WTC11 (cell line): ENCODE results near the gene BECN2. TPM values are rescaled to one million over a fixed set of nuclear protein-coding genes. Genes with fewer than 3 reads are reported as not detected.

Experiments used
- ATAC-seq: fragments of 200-7000 bp; cut with Tn5 transposase; 2 replicates; pipeline ENCODE4 v1.10.0; 2021; ENCODE audit warnings: mild to moderate bottlenecking, moderate library complexity
- CTCF ChIA-PET: fragments of 300-600 bp; sonication (Branson Sonifier 250); formaldehyde crosslinking; loops from one replicate; lab custom pipeline; 2021; ENCODE audit warnings: antibody characterized with exemption; lab: Charles Lee
- POLR2A ChIA-PET: fragments of 350-600 bp; sonication (Branson Sonifier 250); formaldehyde crosslinking; loops from one replicate; lab custom pipeline; 2021; ENCODE audit warnings: antibody characterized with exemption; lab: Charles Lee
- DNase-seq: peaks from one replicate; pipeline ENCODE4 v3.0.0; 2021; ENCODE audit warnings: low spot score
- H3K27ac Mint-ChIP-seq: 2 replicates; pipeline ENCODE4 v1.8.0; 2021; ENCODE audit warnings: mixed read lengths
- H3K27me3 Mint-ChIP-seq: 2 replicates; pipeline ENCODE4 v1.8.0; 2021; ENCODE audit warnings: low read depth, mild to moderate bottlenecking, moderate library complexity, mixed read lengths
- H3K36me3 Mint-ChIP-seq: 2 replicates; pipeline ENCODE4 v1.8.0; 2021; ENCODE audit warnings: mixed read lengths
- H3K4me1 Mint-ChIP-seq: 2 replicates; pipeline ENCODE4 v1.8.0; 2022; ENCODE audit warnings: mixed read lengths
- H3K4me3 Mint-ChIP-seq: 2 replicates; pipeline ENCODE4 v1.8.0; 2021; ENCODE audit warnings: mild to moderate bottlenecking, moderate library complexity, mixed read lengths
- H3K9me3 Mint-ChIP-seq: 2 replicates; pipeline ENCODE4 v1.8.0; 2021; ENCODE audit warnings: mixed read lengths
- ESRRA ChIP-seq: sonication (generic); formaldehyde crosslinking; IDR thresholded peaks from 2 replicates; pipeline ENCODE4 v1.8.1; 2022; ENCODE audit warnings: mild to moderate bottlenecking, missing genetic modification reagents, borderline replicate concordance
- ETV6 ChIP-seq: sonication (generic); formaldehyde crosslinking; IDR thresholded peaks from 2 replicates; pipeline ENCODE4 v1.8.1; 2022; ENCODE audit warnings: mild to moderate bottlenecking, missing genetic modification reagents
- FOXK1 ChIP-seq: sonication (generic); formaldehyde crosslinking; IDR thresholded peaks from 2 replicates; pipeline ENCODE4 v1.8.0; 2022; ENCODE audit warnings: mild to moderate bottlenecking, moderate library complexity, missing genetic modification reagents
- GABPB1 ChIP-seq: sonication (generic); formaldehyde crosslinking; IDR thresholded peaks from 2 replicates; pipeline ENCODE4 v1.8.1; 2023; ENCODE audit warnings: mild to moderate bottlenecking, missing genetic modification reagents
- IRF2 ChIP-seq: sonication (generic); formaldehyde crosslinking; IDR thresholded peaks from 2 replicates; pipeline ENCODE4 v1.8.0; 2022; ENCODE audit warnings: low read depth, missing genetic modification reagents, borderline replicate concordance
- OVOL2 ChIP-seq: fragments of 250-450 bp; sonication (Bioruptor Pico); IDR thresholded peaks from 2 replicates; pipeline ENCODE4 v1.9.0; 2021; ENCODE audit warnings: mild to moderate bottlenecking, borderline replicate concordance
- TCF7 ChIP-seq: sonication (generic); formaldehyde crosslinking; IDR thresholded peaks from 2 replicates; pipeline ENCODE4 v1.8.0; 2022; ENCODE audit warnings: mild to moderate bottlenecking, low read depth, missing genetic modification reagents, moderate library complexity
- ZBTB21 ChIP-seq: sonication (generic); formaldehyde crosslinking; IDR thresholded peaks from 2 replicates; pipeline ENCODE4 v1.8.1; 2023; ENCODE audit warnings: mild to moderate bottlenecking, missing genetic modification reagents, borderline replicate concordance
- total RNA-seq: library from RNA; stranded (reverse); gene quantifications from 3 replicates; pipeline ENCODE4 v1.2.3, GENCODE V29; 2021
- TF ChIP-seq, protein P1 (sequence below): sonication (generic); formaldehyde crosslinking; IDR thresholded peaks from 2 replicates; pipeline ENCODE4 v1.8.1; 2022; ENCODE audit warnings: mild to moderate bottlenecking, missing genetic modification reagents, moderate library complexity, borderline replicate concordance
- TF ChIP-seq, protein P2 (sequence below): sonication (generic); formaldehyde crosslinking; IDR thresholded peaks from 2 replicates; pipeline ENCODE4 v1.8.0; 2022; ENCODE audit warnings: mild to moderate bottlenecking, missing genetic modification reagents
- TF ChIP-seq, protein P3 (sequence below): fragments of 250-450 bp; sonication (Bioruptor Pico); IDR thresholded peaks from 2 replicates; pipeline ENCODE4 v1.9.0; 2021; ENCODE audit warnings: mild to moderate bottlenecking, borderline replicate concordance
- TF ChIP-seq, protein P4 (sequence below): fragments of 250-450 bp; sonication (Bioruptor Pico); IDR thresholded peaks from 2 replicates; pipeline ENCODE4 v1.8.0; 2021; ENCODE audit warnings: mild to moderate bottlenecking
- TF ChIP-seq, protein P5 (sequence below): sonication (generic); formaldehyde crosslinking; IDR thresholded peaks from 2 replicates; pipeline ENCODE4 v1.8.1; 2022; ENCODE audit warnings: missing genetic modification reagents, borderline replicate concordance
- TF ChIP-seq, protein P6 (sequence below): sonication (generic); formaldehyde crosslinking; IDR thresholded peaks from 2 replicates; pipeline ENCODE4 v1.8.0; 2022; ENCODE audit warnings: mild to moderate bottlenecking, missing genetic modification reagents
- TF ChIP-seq, protein P7 (sequence below): fragments of 250-450 bp; sonication (Bioruptor Pico); IDR thresholded peaks from 2 replicates; pipeline ENCODE4 v2.1.2; 2022; ENCODE audit warnings: mild to moderate bottlenecking, moderate library complexity

The BECN2 gene
- total RNA-seq, 1 experiment from 2014 or later, result not detected

DNA sequence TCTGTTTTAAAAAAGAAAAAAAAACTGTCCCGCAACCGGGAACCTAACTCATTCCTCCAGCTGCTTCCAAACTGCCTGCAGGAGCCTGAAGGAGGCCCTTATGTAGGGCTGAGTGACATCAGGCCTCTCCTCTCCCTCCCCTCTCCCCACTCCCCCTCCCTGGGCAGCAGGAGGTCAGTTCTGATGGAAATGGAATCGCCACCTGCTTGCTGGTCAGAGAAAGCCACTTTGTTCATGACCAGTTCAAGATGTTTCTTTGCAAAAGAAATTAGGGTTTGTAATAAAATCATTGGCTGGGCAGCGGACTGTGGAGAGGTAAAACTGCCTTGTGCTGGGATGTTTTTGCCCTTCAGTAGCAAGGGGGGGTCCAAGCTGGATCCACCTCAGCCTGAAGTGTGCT is 41.5 kb downstream of the BECN2 start, which contains the start of gene MAP1LC3C (continued):
- TF ChIP-seq, protein P1, sequence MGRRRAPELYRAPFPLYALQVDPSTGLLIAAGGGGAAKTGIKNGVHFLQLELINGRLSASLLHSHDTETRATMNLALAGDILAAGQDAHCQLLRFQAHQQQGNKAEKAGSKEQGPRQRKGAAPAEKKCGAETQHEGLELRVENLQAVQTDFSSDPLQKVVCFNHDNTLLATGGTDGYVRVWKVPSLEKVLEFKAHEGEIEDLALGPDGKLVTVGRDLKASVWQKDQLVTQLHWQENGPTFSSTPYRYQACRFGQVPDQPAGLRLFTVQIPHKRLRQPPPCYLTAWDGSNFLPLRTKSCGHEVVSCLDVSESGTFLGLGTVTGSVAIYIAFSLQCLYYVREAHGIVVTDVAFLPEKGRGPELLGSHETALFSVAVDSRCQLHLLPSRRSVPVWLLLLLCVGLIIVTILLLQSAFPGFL, result no peak
- TF ChIP-seq, protein P2, sequence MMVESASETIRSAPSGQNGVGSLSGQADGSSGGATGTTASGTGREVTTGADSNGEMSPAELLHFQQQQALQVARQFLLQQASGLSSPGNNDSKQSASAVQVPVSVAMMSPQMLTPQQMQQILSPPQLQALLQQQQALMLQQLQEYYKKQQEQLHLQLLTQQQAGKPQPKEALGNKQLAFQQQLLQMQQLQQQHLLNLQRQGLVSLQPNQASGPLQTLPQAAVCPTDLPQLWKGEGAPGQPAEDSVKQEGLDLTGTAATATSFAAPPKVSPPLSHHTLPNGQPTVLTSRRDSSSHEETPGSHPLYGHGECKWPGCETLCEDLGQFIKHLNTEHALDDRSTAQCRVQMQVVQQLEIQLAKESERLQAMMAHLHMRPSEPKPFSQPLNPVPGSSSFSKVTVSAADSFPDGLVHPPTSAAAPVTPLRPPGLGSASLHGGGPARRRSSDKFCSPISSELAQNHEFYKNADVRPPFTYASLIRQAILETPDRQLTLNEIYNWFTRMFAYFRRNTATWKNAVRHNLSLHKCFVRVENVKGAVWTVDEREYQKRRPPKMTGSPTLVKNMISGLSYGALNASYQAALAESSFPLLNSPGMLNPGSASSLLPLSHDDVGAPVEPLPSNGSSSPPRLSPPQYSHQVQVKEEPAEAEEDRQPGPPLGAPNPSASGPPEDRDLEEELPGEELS (CRISPR knock-in tag), result no peak
- no peak for TF ChIP-seq ZBTB21 (CRISPR knock-in tag)
- TF ChIP-seq, protein P3, sequence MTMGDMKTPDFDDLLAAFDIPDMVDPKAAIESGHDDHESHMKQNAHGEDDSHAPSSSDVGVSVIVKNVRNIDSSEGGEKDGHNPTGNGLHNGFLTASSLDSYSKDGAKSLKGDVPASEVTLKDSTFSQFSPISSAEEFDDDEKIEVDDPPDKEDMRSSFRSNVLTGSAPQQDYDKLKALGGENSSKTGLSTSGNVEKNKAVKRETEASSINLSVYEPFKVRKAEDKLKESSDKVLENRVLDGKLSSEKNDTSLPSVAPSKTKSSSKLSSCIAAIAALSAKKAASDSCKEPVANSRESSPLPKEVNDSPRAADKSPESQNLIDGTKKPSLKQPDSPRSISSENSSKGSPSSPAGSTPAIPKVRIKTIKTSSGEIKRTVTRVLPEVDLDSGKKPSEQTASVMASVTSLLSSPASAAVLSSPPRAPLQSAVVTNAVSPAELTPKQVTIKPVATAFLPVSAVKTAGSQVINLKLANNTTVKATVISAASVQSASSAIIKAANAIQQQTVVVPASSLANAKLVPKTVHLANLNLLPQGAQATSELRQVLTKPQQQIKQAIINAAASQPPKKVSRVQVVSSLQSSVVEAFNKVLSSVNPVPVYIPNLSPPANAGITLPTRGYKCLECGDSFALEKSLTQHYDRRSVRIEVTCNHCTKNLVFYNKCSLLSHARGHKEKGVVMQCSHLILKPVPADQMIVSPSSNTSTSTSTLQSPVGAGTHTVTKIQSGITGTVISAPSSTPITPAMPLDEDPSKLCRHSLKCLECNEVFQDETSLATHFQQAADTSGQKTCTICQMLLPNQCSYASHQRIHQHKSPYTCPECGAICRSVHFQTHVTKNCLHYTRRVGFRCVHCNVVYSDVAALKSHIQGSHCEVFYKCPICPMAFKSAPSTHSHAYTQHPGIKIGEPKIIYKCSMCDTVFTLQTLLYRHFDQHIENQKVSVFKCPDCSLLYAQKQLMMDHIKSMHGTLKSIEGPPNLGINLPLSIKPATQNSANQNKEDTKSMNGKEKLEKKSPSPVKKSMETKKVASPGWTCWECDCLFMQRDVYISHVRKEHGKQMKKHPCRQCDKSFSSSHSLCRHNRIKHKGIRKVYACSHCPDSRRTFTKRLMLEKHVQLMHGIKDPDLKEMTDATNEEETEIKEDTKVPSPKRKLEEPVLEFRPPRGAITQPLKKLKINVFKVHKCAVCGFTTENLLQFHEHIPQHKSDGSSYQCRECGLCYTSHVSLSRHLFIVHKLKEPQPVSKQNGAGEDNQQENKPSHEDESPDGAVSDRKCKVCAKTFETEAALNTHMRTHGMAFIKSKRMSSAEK (CRISPR knock-in tag), result no peak
- no peak for TF ChIP-seq TCF7 (CRISPR knock-in tag)

DNA sequence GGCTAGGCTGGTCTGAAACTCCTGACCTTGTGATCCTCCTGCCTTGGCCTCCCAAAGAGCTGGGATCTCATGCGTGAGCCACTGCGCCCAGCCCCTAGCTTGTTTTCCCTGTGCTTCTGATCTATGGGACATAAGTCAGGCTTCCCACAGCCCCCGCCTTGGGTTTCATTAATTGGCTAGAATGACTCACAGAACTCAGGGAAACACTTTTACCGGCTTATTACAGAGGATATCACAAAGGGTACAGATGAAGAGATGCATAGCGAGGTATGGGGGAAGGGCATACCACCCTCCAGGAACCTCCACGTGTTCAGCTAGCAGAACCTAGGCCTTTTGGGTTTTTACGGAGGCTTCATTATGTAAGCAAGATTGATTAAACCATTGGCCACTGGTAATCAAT is 42.9 kb downstream of the BECN2 start:
- DNase-seq (no peak), ATAC-seq (no peak)
- H3K9me3 Mint-ChIP-seq, result peaks cover 10% of the 10 kb centered on the region
- H3K36me3 Mint-ChIP-seq, result no peaks in the 10 kb centered on the region
- POLR2A ChIA-PET, result no interaction called here
- no peak overlapping the region for H3K4me3 Mint-ChIP-seq
- peaks cover 5% of the 10 kb centered on the region for H3K27me3 Mint-ChIP-seq
- no peak overlapping the region for H3K27ac Mint-ChIP-seq
- CTCF ChIA-PET, result interaction anchor here (1.1 to 5.0 kb wide), 3 partner anchors 12 to 128 kb away, joined by 4 to 60 read pairs (median 47); no protein-coding TSS in a partner anchor
- TF ChIP-seq, protein P4, sequence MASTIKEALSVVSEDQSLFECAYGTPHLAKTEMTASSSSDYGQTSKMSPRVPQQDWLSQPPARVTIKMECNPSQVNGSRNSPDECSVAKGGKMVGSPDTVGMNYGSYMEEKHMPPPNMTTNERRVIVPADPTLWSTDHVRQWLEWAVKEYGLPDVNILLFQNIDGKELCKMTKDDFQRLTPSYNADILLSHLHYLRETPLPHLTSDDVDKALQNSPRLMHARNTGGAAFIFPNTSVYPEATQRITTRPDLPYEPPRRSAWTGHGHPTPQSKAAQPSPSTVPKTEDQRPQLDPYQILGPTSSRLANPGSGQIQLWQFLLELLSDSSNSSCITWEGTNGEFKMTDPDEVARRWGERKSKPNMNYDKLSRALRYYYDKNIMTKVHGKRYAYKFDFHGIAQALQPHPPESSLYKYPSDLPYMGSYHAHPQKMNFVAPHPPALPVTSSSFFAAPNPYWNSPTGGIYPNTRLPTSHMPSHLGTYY (CRISPR knock-in tag), result no peak
- TF ChIP-seq ETV6 (CRISPR knock-in tag) (no peak), FOXK1 (no peak), IRF2 (CRISPR knock-in tag) (no peak), ESRRA (CRISPR knock-in tag) (no peak), GABPB1 (CRISPR knock-in tag) (no peak), OVOL2 (no peak)
- TF ChIP-seq, protein P5, sequence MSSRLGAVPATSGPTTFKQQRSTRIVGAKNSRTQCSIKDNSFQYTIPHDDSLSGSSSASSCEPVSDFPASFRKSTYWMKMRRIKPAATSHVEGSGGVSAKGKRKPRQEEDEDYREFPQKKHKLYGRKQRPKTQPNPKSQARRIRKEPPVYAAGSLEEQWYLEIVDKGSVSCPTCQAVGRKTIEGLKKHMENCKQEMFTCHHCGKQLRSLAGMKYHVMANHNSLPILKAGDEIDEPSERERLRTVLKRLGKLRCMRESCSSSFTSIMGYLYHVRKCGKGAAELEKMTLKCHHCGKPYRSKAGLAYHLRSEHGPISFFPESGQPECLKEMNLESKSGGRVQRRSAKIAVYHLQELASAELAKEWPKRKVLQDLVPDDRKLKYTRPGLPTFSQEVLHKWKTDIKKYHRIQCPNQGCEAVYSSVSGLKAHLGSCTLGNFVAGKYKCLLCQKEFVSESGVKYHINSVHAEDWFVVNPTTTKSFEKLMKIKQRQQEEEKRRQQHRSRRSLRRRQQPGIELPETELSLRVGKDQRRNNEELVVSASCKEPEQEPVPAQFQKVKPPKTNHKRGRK (CRISPR knock-in tag), result no peak
- TF ChIP-seq, protein P6, sequence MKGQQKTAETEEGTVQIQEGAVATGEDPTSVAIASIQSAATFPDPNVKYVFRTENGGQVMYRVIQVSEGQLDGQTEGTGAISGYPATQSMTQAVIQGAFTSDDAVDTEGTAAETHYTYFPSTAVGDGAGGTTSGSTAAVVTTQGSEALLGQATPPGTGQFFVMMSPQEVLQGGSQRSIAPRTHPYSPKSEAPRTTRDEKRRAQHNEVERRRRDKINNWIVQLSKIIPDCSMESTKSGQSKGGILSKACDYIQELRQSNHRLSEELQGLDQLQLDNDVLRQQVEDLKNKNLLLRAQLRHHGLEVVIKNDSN, result no peak
- TF ChIP-seq, protein P2 (CRISPR knock-in tag), result no peak
- TF ChIP-seq, protein P7, sequence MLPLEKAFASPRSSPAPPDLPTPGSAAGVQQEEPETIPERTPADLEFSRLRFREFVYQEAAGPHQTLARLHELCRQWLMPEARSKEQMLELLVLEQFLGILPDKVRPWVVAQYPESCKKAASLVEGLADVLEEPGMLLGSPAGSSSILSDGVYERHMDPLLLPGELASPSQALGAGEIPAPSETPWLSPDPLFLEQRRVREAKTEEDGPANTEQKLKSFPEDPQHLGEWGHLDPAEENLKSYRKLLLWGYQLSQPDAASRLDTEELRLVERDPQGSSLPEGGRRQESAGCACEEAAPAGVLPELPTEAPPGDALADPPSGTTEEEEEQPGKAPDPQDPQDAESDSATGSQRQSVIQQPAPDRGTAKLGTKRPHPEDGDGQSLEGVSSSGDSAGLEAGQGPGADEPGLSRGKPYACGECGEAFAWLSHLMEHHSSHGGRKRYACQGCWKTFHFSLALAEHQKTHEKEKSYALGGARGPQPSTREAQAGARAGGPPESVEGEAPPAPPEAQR (CRISPR knock-in tag), result no peak
- peaks cover 28% of the 10 kb centered on the region for H3K4me1 Mint-ChIP-seq
